HG03575 (cell line): ENCODE data around the gene CXCR4.

Experiments used
- ATAC-seq: cut with Tn5 transposase; IDR thresholded peaks from one replicate; pipeline ENCODE4 v1.9.1; 2021; ENCODE audit not compliant: unreplicated experiment, insufficient number of reproducible peaks, low FRiP score; ENCODE audit errors: extremely low read depth

CXCR4 gene

DNA sequence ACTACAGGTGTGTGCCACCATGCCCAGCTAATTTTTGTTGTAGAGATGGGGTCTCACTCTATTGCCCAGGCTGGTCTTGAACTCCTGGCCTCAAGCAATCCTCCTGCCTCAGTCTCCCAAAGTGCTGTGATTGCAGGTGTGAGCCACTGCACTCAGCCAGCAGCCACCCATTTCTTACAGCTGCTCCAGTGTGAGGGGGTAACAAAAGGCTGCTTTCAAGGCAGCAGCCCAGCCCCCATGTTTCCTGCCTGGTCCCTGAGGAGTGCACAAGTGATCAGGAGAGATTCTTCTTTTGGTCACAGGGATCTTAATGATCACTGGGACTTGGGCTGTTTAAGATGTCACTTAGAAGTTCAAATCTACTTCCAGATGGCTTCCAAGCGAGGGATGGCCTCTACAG lies 15.2 kb upstream of the CXCR4 start:
- ATAC-seq, result no peak

DNA sequence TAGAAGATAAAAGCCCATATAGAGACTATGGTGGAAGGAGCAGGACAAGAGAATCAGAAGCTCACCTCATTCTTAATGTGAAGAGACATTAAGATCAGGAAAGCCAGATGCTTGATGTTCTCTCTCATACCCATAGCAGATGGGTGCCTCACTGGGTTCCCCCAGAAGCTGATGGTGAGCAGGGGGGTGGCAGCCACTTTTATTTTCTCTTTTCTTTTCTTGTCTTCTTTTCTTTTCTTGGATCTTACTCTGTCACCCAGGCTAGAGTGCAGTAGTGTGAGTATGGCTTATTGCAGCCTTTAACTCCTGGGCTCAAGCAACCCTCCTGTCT lies 14.8 kb upstream of the CXCR4 start:
- no peak for ATAC-seq

DNA sequence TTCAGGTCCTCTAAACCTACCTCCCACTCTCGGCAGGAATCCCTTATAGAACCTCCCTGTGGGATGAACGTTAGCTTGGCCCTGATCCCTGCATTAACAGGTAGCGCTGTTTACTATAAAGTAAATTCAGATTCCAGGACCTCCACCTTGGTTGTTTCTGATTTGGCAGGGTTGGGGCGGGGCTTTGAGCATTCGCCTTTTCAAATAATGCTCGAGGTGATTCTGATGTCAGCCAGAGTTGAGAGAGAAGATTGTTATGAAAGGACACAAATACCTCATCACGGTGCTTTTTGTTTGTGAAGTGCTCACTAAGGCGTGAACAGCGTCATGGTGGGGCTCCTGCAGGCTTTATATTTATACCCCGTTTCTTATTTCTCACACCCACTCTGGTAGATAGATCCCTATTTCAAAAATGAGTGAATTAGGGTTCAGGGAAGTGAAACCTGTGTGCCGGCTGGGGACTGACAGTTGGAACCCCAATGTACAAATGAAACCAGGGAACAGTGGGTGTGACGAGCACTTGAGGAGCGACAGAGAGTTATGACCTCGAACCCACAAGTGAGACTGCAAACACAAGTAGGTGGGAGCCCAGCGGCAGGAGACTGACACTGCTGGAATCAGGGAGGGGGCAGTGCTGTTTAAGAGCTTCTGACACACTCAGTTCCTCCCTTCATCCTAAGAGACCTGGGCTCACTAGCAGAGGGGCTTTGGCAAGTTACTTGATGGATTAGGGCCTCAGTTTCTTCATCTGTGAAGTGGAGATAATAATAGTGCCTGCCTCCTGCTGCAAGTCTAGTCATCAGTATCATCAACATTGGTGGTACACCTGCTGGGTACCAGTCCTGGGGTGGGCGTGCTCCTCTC lies 14.2 kb upstream of the CXCR4 start:
- ATAC-seq, result peak; percentile 80

DNA sequence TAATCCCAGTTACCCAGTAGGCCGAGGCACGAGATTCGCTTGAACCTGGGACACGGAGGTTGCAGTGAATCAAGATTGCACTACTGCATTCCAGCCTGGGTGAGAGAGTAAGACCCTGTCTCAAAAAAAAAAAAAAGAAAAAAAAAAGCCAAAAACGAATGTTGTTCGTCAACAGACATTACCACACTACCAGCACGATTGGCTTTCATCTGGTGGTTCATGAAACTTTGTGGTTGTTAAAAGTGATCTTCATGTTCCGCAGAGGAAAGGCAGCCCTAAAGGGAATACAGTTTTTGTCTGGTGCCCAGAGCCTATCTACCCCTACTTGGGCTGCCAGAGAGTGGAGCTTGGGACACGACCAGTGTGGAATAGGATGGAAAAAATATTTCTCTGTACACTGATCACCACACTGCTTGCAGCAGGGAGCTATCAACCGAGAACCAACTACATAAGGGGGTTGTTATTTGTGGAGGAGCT lies 13.6 kb upstream of the CXCR4 start:
- ATAC-seq, result peak; percentile 1

DNA sequence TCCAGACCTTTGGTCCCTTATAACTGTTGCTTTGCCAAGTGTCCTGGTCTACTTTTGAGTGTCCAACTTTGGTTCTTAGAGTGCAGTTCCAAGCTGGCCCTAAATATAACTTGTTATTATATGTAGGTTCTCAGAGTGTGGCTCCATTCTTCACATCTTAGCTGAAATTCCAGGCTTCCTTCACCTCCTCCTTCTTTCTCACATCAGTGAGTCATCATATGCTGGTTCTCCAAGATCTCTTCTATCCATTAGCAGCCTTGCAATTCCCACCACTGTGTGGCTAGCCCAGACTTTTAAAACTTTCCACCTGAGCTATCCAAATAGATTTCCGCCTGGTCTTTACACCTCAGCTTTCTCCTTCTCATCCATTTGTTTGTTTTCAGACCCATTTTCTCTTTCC lies 12.6 kb upstream of the CXCR4 start:
- no peak for ATAC-seq

DNA sequence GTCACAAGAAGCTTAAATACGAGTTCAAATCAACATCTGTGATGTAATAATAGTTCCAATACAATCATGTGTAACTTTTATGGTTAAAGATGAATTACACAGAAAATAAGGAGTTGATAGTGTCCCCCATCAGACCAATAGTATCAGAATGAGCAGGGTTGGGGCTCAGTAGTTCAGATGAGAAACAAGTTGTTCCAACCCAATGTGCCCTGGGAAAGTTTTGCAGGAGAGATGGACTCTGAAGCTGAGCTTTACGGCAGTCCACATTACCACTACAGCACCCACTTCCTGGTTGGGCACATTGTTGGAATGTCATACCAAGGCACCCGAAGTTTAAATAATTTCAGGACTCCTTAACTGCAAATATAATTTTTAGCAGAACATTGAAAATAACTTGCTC lies 12.1 kb upstream of the CXCR4 start:
- no peak for ATAC-seq

DNA sequence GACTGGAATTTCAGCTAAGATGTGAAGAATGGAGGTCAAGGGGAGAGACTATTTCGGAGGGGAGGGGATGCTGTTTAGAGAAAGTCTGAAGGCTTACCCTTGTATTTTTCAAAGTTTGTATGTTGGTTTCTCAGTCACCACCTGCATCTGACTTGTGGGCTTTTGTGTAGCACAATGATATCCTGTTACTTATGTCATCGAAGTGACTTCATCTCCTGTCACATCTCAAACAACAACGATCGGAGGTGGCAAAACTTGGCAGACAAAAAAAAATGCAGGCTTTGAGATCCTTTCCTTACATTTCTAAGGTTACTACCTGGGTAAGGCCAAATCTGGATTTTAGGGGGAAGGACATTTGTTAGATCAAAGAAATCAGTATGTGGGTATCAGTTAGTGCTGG lies 11.7 kb upstream of the CXCR4 start:
- no peak for ATAC-seq

DNA sequence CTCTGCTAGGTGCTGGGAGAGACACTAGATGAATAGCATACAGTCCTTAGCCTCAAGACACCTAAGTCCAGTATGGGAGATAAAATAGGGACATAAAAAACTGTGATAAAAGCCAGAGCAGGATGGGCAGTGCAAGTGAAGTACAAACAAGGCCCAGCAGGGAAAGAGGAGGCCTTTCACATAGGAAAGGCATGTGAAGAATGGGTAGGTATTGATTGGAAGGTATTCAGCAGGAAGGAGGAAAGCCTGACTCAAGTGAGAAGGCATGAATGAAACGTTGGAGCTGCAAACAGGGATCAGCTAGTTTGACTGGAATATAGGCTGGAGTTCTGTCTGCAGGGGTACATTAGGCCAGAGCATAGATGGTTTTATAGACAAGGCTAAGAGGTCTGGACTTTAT lies 11.0 kb upstream of the CXCR4 start:
- no peak for ATAC-seq

DNA sequence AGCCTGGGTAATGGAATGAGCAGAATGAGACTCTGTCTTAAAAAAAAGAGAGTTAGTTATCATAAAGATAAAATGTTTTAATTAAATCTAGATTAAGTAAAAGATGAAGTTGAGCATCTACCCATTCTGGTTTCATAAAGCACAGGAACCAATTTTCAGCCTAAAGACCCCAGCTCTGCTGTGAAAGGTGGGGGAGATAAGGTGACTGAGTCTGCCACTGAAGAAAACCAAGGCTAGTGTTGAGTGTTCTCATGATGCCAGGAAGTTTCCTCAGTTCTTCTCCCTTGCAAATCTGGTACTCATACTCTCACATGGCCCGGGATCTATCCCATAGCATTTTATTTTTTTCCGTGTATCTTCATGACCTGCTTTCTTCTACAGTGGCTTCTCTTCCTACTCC lies 10.4 kb upstream of the CXCR4 start:
- ATAC-seq, result no peak

DNA sequence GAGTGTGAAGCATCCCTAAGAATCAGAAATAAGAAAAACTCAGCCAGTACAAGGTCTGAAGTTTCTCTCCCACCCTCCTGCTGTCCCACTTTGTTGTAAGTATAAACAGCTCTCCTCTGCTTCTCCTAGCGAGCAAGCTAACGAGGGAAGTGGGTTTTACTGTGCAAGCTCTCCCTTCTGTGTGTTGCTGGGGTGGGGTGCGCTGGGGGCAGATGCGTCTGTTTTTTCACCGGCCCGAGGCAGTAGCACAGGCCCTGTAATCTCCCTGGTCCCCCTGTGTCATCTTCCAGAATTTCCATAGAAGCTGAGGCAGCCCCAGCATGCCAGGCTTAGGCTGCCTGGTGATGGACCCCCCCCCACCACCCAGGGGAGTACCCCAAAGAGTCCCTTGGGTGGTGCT lies 9.4 kb upstream of the CXCR4 start:
- no peak for ATAC-seq

DNA sequence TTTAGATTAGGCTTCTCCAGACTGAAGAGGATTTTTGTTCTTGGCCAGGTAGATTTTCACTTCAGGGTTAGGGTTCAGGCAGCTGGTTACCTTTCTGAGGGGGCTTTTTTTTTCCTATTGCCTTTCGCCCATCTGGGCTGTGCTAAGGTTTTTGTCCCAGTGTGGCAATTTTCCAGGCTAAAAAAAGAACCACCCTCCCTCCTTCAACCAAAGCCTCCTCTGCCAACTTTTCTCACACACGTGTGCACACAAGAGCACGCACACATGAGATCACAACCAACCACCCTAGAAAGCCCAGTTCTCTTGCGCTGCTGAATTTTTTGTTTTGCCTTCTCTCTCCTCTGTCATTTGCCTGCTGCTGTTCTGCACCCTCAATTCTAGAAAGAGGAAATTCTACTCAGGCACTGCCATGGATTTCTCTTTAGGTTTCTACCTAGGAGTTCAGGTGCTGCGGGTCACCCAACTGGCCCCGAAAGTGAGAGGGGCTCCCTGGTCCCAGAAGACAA lies 8.5 kb upstream of the CXCR4 start:
- no peak for ATAC-seq

DNA sequence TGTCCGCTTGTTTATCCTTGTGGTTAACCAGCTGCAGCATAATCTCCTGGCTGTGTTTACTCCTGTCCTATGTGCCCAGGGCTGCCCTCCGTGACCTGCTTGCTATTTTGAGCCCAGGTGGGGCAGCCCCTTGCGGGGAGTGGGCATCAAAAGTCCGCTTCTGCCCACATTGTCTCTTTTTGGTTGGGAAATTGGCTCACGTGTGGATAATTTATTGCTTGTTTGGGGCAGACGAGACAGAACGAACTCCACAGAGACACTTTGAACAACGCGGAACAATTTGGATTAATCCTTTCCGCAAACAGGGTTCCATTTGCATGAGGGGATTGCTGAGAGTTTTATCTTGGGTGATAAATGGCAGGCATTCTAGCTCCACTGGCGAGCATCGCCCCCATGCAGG lies 8.1 kb upstream of the CXCR4 start:
- ATAC-seq, result no peak

DNA sequence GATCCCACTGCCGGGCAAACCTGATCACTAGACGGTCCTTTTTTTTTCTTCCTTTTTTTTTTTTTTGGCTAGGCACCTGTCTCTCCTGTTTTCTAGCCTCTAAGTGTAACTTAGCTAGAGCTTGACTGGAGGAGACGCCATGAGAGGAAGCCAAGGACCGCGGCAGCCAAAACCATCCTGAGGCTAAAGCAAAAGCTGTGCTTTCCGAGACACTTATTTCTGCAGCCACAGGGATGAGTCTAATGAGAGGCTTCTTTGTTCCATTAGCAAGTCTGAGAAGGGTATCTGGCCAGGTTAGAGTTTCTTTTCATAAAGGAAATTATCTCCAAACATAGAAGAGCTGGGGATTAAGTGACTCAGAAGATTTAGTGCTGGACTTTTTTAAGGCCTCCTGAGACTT lies 7.3 kb upstream of the CXCR4 start:
- ATAC-seq, result no peak

DNA sequence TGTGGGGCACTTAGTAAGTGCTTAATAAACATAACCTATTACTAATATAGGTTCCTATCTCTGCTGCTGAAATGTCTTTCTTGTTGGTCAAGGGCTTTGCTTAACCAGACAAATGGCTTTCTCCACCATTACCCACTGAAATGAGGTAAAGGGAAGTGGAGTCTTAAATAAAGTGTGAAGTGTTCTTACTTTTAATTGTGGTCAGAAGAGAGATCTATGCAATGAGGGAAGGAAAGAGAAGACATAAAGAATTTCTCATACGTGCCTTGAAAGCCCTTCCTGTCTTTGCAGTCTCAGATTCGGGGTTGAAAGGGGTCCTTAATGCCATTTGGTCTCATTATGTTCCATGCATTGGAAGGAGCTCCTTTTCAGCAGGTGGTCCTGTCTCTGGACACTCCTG lies 6.9 kb upstream of the CXCR4 start:
- ATAC-seq, result no peak

DNA sequence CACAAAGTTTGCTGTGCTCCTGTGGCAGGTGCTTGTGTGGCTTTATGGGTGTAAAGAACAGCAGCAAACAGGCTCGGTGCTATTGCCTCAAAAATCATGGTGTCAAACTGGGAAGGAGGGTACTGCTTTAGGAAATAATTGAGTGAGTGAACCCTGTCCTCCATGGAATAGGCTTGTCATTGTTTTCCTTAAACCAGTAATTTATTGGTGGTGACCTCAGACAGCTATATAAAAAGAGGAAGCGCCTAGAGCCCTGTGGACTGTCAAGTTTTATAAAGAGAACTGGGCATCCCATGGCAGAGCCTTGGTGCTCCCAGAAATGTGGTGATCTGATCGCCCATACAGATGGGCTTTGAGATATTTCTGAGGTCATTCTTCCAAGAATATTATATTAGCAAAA lies 4.7 kb upstream of the CXCR4 start:
- ATAC-seq, result no peak

DNA sequence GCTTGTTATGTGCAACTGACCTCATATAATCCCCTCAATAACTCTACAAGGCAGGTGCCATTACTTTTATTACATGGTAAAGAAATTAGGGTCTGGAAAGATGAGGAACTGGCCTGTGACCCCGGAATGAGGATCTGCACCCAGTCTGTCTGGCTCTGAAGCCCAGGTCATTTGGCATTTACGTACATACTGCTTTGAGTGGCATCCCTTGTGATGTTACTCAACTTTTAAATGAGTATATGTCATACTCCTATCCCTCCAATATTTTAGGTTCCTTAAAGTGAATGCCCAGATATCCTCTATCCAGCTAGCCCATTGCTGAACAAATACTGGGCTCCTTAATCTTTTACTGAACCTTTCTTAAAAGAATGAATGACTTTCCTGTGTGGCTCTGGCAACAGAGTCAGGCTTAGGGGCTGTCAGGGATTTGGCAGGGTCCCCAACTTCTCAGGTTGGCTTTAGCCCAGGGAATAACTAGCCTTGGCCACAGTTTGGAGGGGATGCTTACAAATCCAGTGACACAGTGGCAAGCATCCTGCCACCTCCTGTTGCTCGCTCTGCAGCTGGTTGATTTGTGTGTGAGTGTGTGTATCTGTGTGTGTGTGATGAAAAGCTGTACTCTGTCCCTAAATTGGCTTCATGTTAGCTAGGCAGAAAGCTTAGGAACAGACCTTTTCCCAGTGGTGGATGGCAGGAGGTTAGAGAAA lies 3.4 kb upstream of the CXCR4 start:
- ATAC-seq, result no peak

DNA sequence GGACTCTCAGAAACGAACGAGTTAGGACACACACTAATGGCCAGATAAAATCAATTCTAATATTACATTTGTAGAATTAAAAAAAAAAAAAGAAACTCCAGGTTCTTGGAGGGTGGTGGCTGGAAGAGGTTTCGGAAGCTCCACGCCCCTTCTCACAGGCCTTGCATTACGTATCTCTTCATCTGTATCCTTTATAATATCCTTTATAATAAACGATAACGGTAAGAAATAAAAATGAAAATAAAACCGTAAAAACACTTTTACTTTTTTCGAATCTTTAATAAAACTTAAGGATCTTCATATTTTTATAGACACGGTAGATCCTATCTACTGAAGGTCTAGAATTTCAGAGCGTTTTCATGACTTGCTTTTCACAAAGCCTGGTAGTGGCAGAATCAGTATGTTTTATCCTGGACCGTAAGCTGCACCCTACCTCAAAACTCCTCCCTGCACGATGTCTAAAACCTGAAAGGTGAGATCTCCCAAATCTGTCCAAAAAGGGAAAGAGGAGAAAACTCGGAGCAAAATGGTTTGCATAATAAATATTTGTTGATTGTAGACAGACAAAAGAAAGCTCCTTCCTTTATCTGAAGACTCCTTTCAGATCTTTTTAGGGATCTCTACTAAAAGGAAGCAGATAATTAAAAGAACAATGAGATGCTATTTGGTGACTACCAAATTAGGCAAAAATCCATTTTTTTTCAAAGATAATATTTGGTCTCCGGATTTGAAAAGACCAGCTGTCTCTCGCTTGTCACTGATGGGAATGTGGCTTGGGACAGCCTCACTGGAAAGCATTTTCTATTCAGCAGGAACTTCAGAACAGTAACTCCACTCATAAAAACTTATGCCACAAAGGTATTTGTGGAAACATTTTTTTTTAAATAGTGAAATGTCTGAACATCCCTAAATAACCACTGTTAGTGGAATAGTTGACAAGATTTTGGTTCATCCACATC lies 2.0 kb upstream of the CXCR4 start:
- ATAC-seq, result no peak

DNA sequence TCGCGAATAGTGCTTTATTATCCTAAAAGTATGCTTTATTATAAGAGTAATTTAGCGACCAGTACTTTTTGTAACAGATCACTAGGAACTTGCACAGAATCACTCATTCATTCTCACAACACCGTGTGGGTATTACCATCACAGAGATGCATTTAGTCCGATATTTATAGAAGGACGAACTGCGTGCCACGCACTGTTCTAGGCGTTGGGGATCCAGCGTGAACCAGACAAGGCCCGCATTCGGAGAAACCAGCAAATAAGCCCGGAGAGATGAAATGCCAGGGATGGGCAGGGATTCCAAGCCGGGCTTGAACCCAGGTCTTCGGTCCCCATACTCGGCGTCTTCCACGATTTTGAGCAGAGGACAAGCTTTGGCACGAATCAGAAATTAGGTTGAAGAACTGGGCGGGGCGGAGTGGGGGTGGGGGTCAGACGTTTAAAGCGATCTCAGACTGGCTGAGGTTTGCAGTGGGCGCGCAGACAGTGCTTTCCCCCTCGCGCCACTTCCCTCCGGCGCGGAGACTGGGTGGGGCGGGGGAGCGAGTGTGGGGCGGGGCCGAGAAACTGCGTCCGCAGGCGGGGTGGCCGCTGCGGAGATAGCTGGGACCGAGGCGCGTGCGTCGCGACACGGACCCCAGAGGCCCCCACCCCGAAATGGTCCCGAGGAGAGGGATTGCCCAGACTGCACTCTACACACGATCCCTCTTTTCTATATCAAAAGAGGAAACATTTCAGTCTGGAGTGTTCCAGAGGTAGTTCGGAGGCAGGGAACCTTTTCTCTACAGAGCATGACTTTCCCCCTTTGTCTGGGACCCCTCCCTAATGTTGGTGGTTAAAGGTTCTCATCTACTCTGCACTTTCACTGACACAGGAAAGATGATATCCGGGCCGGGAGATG lies 1.1 kb upstream of the CXCR4 start:
- ATAC-seq, result no peak
